Mucosa of descending colon (tissue), 3 donors: ENCODE results near the gene DDX60. TPM values are rescaled to one million over a fixed set of nuclear protein-coding genes. Genes with fewer than 3 reads are reported as not detected.
"Not testable (repeated sequence)": the region's sequence is repeated elsewhere in the genome, so short reads cannot be mapped to it uniquely, and the experiment has no call there.

Experiments
- ATAC-seq: fragments of 200-7000 bp; cut with Tn5 transposase; one replicate; pipeline ENCODE4 v1.9.1; 2020; ENCODE audit warnings: mild to moderate bottlenecking, moderate library complexity
- DNase-seq, 3 donors: peaks; one replicate each; pipeline ENCODE4 v3.0.0-alpha.2; 2020
- H3K36me3 ChIP-seq: fragments of 200-600 bp; one replicate; pipeline ENCODE4 v1.8.0; 2021; ENCODE audit warnings: low read depth, mild to moderate bottlenecking
- H3K4me1 ChIP-seq: fragments of 200-600 bp; one replicate; pipeline ENCODE4 v1.8.0; 2021; ENCODE audit warnings: low read depth, mild to moderate bottlenecking
- H3K4me3 ChIP-seq: fragments of 200-600 bp; one replicate; pipeline ENCODE4 v1.8.0; 2021; ENCODE audit warnings: mild to moderate bottlenecking
- H3K9me3 ChIP-seq: fragments of 200-600 bp; one replicate; pipeline ENCODE4 v1.8.0; 2021; ENCODE audit warnings: mild to moderate bottlenecking
- intact Hi-C, 2 donors: fragments of 100-400 bp; cut with DNase I in 1 of 2; cut with micrococcal nuclease in 1 of 2; formaldehyde crosslinking; loops; one replicate each; pipeline versions ENCODE4 v1.11.0 to v1.11.1; 2022; cut with DNase I, micrococcal nuclease
- total RNA-seq, 3 donors: library from RNA; stranded (reverse); fragmentation: NEBNext Ultra II Directional in 2 of 3; extraction: Animal tissue kit (Norgen Biotek cat#: 25700) in 2 of 3; gene quantifications; one replicate each; pipeline versions ENCODE4 v1.2.1 to v1.2.4, GENCODE V29; 2021 to 2023
- TF ChIP-seq, protein P1 (sequence below): fragments of 200-600 bp; IDR thresholded peaks from one replicate; pipeline ENCODE4 v1.8.0; 2022; ENCODE audit warnings: antibody characterized with exemption, mild to moderate bottlenecking
- donor health status: DM: no; HTN: no; CAD: no; lungs with moderate emphysema.
- donor health status: DM: no; HTN: no; CAD: no.
- donor health status: DM: no; HTN: yes; CAD: no.

Gene DDX60
- total RNA-seq, 3 donors from 2014 or later = 45.6 to 118 (median 50.4) TPM

DNA sequence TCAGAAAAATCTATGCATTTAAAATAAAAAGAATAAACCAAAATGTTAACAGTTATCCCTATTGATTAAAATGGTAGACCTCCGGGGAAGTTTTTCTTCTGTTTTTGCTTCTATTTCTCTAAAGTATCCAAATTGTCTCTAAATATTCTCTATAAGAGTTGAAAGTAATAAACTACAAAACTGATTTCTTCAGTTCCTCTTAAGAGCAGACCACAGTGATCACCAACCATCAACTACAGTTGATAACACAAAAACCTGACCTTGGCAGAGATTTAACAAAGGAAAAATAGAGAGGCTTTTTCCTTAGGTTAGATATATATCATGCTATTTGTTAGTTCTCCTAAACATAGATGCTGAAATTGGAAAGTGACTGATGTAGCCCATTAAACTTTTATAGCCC, 27.3 kb downstream of the DDX60 start:
- DNase-seq = no peak
- TF ChIP-seq, protein P1, sequence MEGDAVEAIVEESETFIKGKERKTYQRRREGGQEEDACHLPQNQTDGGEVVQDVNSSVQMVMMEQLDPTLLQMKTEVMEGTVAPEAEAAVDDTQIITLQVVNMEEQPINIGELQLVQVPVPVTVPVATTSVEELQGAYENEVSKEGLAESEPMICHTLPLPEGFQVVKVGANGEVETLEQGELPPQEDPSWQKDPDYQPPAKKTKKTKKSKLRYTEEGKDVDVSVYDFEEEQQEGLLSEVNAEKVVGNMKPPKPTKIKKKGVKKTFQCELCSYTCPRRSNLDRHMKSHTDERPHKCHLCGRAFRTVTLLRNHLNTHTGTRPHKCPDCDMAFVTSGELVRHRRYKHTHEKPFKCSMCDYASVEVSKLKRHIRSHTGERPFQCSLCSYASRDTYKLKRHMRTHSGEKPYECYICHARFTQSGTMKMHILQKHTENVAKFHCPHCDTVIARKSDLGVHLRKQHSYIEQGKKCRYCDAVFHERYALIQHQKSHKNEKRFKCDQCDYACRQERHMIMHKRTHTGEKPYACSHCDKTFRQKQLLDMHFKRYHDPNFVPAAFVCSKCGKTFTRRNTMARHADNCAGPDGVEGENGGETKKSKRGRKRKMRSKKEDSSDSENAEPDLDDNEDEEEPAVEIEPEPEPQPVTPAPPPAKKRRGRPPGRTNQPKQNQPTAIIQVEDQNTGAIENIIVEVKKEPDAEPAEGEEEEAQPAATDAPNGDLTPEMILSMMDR = no peak
- no peak for ATAC-seq
- H3K4me3 ChIP-seq = no peak overlapping the region
- H3K4me1 ChIP-seq = no peaks in the 10 kb centered on the region
- intact Hi-C loops = no loop called here
- H3K9me3 ChIP-seq = no peaks in the 10 kb centered on the region
- H3K36me3 ChIP-seq = no peaks in the 10 kb centered on the region

DNA sequence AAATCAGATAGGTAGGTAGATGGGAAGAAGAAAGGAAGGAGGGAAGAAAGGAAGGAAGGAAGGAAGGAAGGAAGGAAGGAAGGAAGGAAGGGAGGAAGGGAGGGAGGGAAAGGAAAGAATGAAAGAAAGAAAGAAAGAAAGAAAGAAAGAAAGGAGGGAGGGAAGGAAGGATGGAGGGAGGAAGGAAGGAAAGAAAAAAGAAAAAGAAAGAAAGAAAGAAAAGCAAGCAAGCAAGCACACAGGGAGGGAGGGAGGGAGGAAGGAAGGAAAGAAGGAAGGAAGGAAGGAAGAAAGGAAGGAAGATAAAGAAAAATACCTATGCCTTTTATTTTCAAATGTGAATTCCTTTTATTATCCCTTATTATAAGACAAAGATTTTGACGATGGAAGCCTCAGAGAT, 32.7 kb downstream of the DDX60 start:
- H3K4me3 ChIP-seq, DNase-seq, H3K4me1 ChIP-seq, intact Hi-C loops, H3K9me3 ChIP-seq, ATAC-seq, H3K36me3 ChIP-seq: not testable (repeated sequence)

DNA sequence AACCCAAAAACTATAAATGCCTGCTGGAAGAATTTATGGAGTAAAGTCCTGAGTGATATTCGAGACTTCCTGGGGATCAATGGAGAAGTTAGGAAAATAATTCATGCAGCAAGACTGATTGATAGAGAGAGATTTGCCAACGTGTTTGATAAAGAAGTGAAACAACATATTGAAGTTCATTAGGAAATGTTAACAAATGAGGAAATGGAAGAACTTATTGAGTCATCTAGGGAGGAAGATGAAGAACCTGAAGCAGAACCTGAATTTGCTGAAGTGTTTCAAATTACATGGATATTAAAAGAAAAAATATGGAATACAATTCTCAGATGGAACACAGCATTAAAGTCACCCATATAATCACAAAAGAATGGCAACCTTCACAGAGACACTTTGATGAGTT, 39.0 kb downstream of the DDX60 start:
- no peaks in the 10 kb centered on the region for H3K4me1 ChIP-seq
- no peak for DNase-seq
- H3K36me3 ChIP-seq = no peaks in the 10 kb centered on the region
- H3K4me3 ChIP-seq = no peak overlapping the region
- no peak for ATAC-seq
- H3K9me3 ChIP-seq = no peaks in the 10 kb centered on the region
- TF ChIP-seq, protein P1 = no peak
- intact Hi-C loops = no loop called here

DNA sequence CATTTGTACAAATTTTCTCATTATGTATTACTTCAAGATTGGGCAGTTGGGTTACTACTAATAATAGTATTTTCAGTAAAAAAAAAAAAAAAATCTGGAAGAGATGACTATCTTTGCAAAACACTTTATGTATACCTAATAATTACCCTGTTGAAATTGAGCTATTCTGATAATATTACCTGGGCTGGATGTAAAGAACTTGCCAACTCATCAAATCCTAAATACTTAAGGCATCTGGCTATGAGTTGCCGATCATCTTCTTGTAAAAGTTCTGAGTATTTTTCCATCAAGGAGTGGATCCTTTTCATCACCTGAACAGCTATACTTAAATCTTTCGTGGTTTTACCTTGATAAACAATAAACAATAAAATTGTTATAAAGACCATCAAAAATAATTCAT, 42.7 kb downstream of the DDX60 start:
- H3K36me3 ChIP-seq = peaks cover 5% of the 10 kb centered on the region
- no peaks in the 10 kb centered on the region for H3K9me3 ChIP-seq
- intact Hi-C loops = no loop called here
- DNase-seq (no peak), ATAC-seq (no peak)
- no peaks in the 10 kb centered on the region for H3K4me1 ChIP-seq
- TF ChIP-seq, protein P1 = no peak
- no peak overlapping the region for H3K4me3 ChIP-seq

DNA sequence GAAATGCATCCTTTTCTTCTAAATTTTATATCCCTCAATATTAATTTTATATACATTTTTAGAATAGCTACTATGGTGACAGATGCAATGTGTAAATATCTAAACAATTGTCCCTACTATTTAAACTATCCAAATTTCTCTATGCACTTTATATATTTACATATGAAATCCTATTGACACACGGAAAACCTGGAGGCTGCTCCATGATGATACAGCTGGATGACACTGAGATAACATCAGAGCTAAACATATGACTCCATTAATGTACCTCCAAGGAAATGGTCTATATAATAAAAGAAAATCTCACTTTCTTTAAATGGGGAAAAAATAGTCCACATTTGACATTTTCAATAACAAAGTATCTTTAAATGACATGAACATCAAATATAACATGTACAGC, 43.7 kb downstream of the DDX60 start:
- no peaks in the 10 kb centered on the region for H3K9me3 ChIP-seq
- intact Hi-C loops = no loop called here
- no peak overlapping the region for H3K4me3 ChIP-seq
- H3K36me3 ChIP-seq = peaks cover 5% of the 10 kb centered on the region
- no peaks in the 10 kb centered on the region for H3K4me1 ChIP-seq
- no peak for ATAC-seq
- no peak for DNase-seq
- TF ChIP-seq, protein P1 = no peak

DNA sequence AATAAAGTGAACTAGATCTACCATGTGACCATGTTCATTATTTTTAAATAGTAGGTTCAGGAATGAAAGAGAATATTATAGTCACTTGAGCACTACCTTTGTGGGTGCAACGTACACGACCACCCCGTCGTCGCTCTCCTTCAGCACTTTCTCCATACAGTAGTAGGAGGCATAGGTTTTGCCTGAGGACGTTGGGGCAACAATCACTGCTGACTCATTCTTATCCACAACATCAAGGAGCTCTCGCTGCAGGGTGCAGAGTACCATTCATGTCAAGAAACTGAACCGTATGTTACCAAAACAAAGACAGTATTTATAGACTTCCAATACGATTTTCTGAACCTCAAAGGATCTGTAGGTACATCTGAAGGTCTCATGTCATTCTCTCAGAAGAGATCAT, 44.7 kb downstream of the DDX60 start:
- no peak for ATAC-seq
- Histone ChIP-seq H3K9me3 (no peaks in the 10 kb centered on the region), H3K4me1 (no peaks in the 10 kb centered on the region), H3K4me3 (no peak overlapping the region), H3K36me3 (peaks cover 5% of the 10 kb centered on the region)
- intact Hi-C loops = no loop called here
- no peak for DNase-seq
- TF ChIP-seq, protein P1 = no peak
